ENCODE measurements around the gene LDB2. TPM values are rescaled to one million over a fixed set of nuclear protein-coding genes. Genes with fewer than 3 reads are reported as not detected.
A peak's percentile ranks its signal among the peaks of the same experiment; 100 is the strongest.

LDB2 gene
- total RNA-seq, 1 experiment from 2014 or later, result 8.0 TPM

- peak in 1 of 2 experiments; percentile 32 for DNase-seq (ENCODE audit: low read depth in 1 of 2, low spot score in 2 of 2)
- no peak overlapping the region for H3K4me3 ChIP-seq
These were observed 138.4 kb downstream of the LDB2 start for GRCh38 chr4:16759931-16760582.

GRCh38 chr4:16758816-16759215, 139.6 kb downstream of the LDB2 start:
- no peak for DNase-seq (ENCODE audit: low read depth in 1 of 2, low spot score in 2 of 2)
- Histone ChIP-seq H3K4me3 (no peak overlapping the region), H3K4me1 (replicated peaks) (peaks cover 37% of the 10 kb centered on the region), H3K36me3 (no peaks in the 10 kb centered on the region), H3K27ac (no peak overlapping the region), H3K9me3 (replicated peaks) (no peaks in the 10 kb centered on the region), H3K27me3 (replicated peaks) (no peaks in the 10 kb centered on the region)

More at GRCh38 chr4:16759931-16760582, 138.4 kb downstream of the LDB2 start:
- Histone ChIP-seq H3K4me1 (replicated peaks) (peaks cover 36% of the 10 kb centered on the region), H3K9me3 (replicated peaks) (no peaks in the 10 kb centered on the region), H3K36me3 (no peaks in the 10 kb centered on the region), H3K27me3 (replicated peaks) (no peaks in the 10 kb centered on the region), H3K27ac (no peak overlapping the region)

GRCh38 chr4:16758255-16758654, 140.2 kb downstream of the LDB2 start:
- no peaks in the 10 kb centered on the region for H3K27me3 ChIP-seq (replicated peaks)
- no peak for DNase-seq (ENCODE audit: low read depth in 1 of 2, low spot score in 2 of 2)
- H3K4me3 ChIP-seq, result no peak overlapping the region
- no peaks in the 10 kb centered on the region for H3K9me3 ChIP-seq (replicated peaks)
- H3K36me3 ChIP-seq, result no peaks in the 10 kb centered on the region
- peaks cover 43% of the 10 kb centered on the region for H3K4me1 ChIP-seq (replicated peaks)
- no peak overlapping the region for H3K27ac ChIP-seq

- Histone ChIP-seq H3K4me1 (replicated peaks) (peaks cover 43% of the 10 kb centered on the region), H3K27ac (no peak overlapping the region), H3K9me3 (replicated peaks) (no peaks in the 10 kb centered on the region), H3K27me3 (replicated peaks) (no peaks in the 10 kb centered on the region), H3K36me3 (no peaks in the 10 kb centered on the region), H3K4me3 (no peak overlapping the region)
- no peak for DNase-seq (ENCODE audit: low read depth in 1 of 2, low spot score in 2 of 2)
These were observed 141.3 kb downstream of the LDB2 start for GRCh38 chr4:16757080-16757521.

GRCh38 chr4:16754104-16754503, 144.3 kb downstream of the LDB2 start:
- H3K4me1 ChIP-seq (replicated peaks), result peaks cover 23% of the 10 kb centered on the region
- no peaks in the 10 kb centered on the region for H3K36me3 ChIP-seq
- no peak for DNase-seq (ENCODE audit: low read depth in 1 of 2, low spot score in 2 of 2)
- no peak overlapping the region for H3K27ac ChIP-seq
- H3K9me3 ChIP-seq (replicated peaks), result 0 out of 2 replicates have a peak, but pooled peaks cover 4% of the 10 kb centered on the region
- no peak overlapping the region for H3K4me3 ChIP-seq
- H3K27me3 ChIP-seq (replicated peaks), result no peaks in the 10 kb centered on the region

GRCh38 chr4:16752150-16752549, 146.3 kb downstream of the LDB2 start:
- no peak overlapping the region for H3K27ac ChIP-seq
- no peaks in the 10 kb centered on the region for H3K36me3 ChIP-seq
- 0 out of 2 replicates have a peak, but pooled peaks cover 4% of the 10 kb centered on the region for H3K9me3 ChIP-seq (replicated peaks)
- H3K27me3 ChIP-seq (replicated peaks), result no peaks in the 10 kb centered on the region
- peaks cover 9% of the 10 kb centered on the region for H3K4me1 ChIP-seq (replicated peaks)
- peak in 1 of 2 experiments; percentile 31 for DNase-seq (ENCODE audit: low read depth in 1 of 2, low spot score in 2 of 2)
- no peak overlapping the region for H3K4me3 ChIP-seq

- H3K9me3 ChIP-seq (replicated peaks), result 0 out of 2 replicates have a peak, but pooled peaks cover 4% of the 10 kb centered on the region
- no peak overlapping the region for H3K4me3 ChIP-seq
- 0 out of 2 replicates have a peak, but pooled peaks cover 7% of the 10 kb centered on the region for H3K4me1 ChIP-seq (replicated peaks)
- no peak for DNase-seq (ENCODE audit: low read depth in 1 of 2, low spot score in 2 of 2)
- H3K36me3 ChIP-seq, result no peaks in the 10 kb centered on the region
- no peaks in the 10 kb centered on the region for H3K27me3 ChIP-seq (replicated peaks)
- no peak overlapping the region for H3K27ac ChIP-seq
These were observed 147.4 kb downstream of the LDB2 start for GRCh38 chr4:16750882-16751642.

GRCh38 chr4:16750216-16750615, 148.2 kb downstream of the LDB2 start:
- no peak overlapping the region for H3K27ac ChIP-seq
- H3K4me3 ChIP-seq, result no peak overlapping the region
- 0 out of 2 replicates have a peak, but pooled peaks cover 4% of the 10 kb centered on the region for H3K9me3 ChIP-seq (replicated peaks)
- DNase-seq (ENCODE audit: low read depth in 1 of 2, low spot score in 2 of 2), result no peak
- H3K27me3 ChIP-seq (replicated peaks), result no peaks in the 10 kb centered on the region
- 0 out of 2 replicates have a peak, but pooled peaks cover 7% of the 10 kb centered on the region for H3K4me1 ChIP-seq (replicated peaks)
- no peaks in the 10 kb centered on the region for H3K36me3 ChIP-seq

- Histone ChIP-seq H3K27me3 (replicated peaks) (no peaks in the 10 kb centered on the region), H3K27ac (no peak overlapping the region), H3K9me3 (replicated peaks) (0 out of 2 replicates have a peak, but pooled peaks cover 3% of the 10 kb centered on the region), H3K4me1 (replicated peaks) (no peaks in the 10 kb centered on the region), H3K4me3 (no peak overlapping the region), H3K36me3 (no peaks in the 10 kb centered on the region)
- no peak for DNase-seq (ENCODE audit: low read depth in 1 of 2, low spot score in 2 of 2)
These were observed 152.6 kb downstream of the LDB2 start for GRCh38 chr4:16745887-16746286.

GRCh38 chr4:16745009-16745635, 153.3 kb downstream of the LDB2 start:
- H3K27me3 ChIP-seq (replicated peaks), result no peaks in the 10 kb centered on the region
- no peaks in the 10 kb centered on the region for H3K9me3 ChIP-seq (replicated peaks)
- DNase-seq (ENCODE audit: low read depth in 1 of 2, low spot score in 2 of 2), result no peak
- H3K27ac ChIP-seq, result no peak overlapping the region
- H3K4me3 ChIP-seq, result no peak overlapping the region
- no peaks in the 10 kb centered on the region for H3K36me3 ChIP-seq
- no peaks in the 10 kb centered on the region for H3K4me1 ChIP-seq (replicated peaks)

- Histone ChIP-seq H3K36me3 (no peaks in the 10 kb centered on the region), H3K9me3 (replicated peaks) (no peaks in the 10 kb centered on the region), H3K4me3 (no peak overlapping the region), H3K27ac (no peak overlapping the region), H3K4me1 (replicated peaks) (no peaks in the 10 kb centered on the region), H3K27me3 (replicated peaks) (no peaks in the 10 kb centered on the region)
- no peak for DNase-seq (ENCODE audit: low read depth in 1 of 2, low spot score in 2 of 2)
These were observed 157.2 kb downstream of the LDB2 start for GRCh38 chr4:16741287-16741686.

GRCh38 chr4:16739997-16740624, 158.3 kb downstream of the LDB2 start:
- Histone ChIP-seq H3K27me3 (replicated peaks) (no peaks in the 10 kb centered on the region), H3K4me1 (replicated peaks) (no peaks in the 10 kb centered on the region), H3K27ac (no peak overlapping the region), H3K9me3 (replicated peaks) (no peaks in the 10 kb centered on the region), H3K36me3 (no peaks in the 10 kb centered on the region), H3K4me3 (no peak overlapping the region)
- DNase-seq (ENCODE audit: low read depth in 1 of 2, low spot score in 2 of 2), result no peak

GRCh38 chr4:16738558-16738957, 159.9 kb downstream of the LDB2 start:
- Histone ChIP-seq H3K4me1 (replicated peaks) (no peaks in the 10 kb centered on the region), H3K27ac (no peak overlapping the region), H3K4me3 (no peak overlapping the region), H3K9me3 (replicated peaks) (no peaks in the 10 kb centered on the region), H3K36me3 (no peaks in the 10 kb centered on the region), H3K27me3 (replicated peaks) (no peaks in the 10 kb centered on the region)
- no peak for DNase-seq (ENCODE audit: low read depth in 1 of 2, low spot score in 2 of 2)

Data from SJSA1 (cell line).